ENCODE results near the gene GPC6. TPM values are rescaled to one million over a fixed set of nuclear protein-coding genes. Genes with fewer than 3 reads are reported as not detected.

Gene GPC6
- total RNA-seq, 1 donor from 2014 or later, result 16.1 TPM

- H3K4me3 Mint-ChIP-seq (ENCODE audit: unreplicated experiment), result no peak overlapping the region
- TF ChIP-seq CTCF (IDR thresholded peaks at IDR 0.05; ENCODE audit: unreplicated experiment), result no peak
- H3K36me3 Mint-ChIP-seq (ENCODE audit: low read depth, unreplicated experiment), result no peaks in the 10 kb centered on the region
- peaks cover 3% of the 10 kb centered on the region for H3K27me3 Mint-ChIP-seq (ENCODE audit: unreplicated experiment)
- H3K4me1 Mint-ChIP-seq (ENCODE audit: unreplicated experiment), result no peaks in the 10 kb centered on the region
- no peak for DNase-seq (ENCODE audit: low spot score)
- no peak overlapping the region for H3K27ac Mint-ChIP-seq (ENCODE audit: unreplicated experiment)
- H3K9me3 Mint-ChIP-seq (ENCODE audit: unreplicated experiment), result no peaks in the 10 kb centered on the region
Measured at GRCh38 chr13:94030415-94031119, 804.0 kb downstream of the GPC6 start.

GRCh38 chr13:94031609-94032008 is 805.0 kb downstream of the GPC6 start:
- no peak for DNase-seq (ENCODE audit: low spot score)
- no peaks in the 10 kb centered on the region for H3K36me3 Mint-ChIP-seq (ENCODE audit: low read depth, unreplicated experiment)
- H3K27me3 Mint-ChIP-seq (ENCODE audit: unreplicated experiment), result peaks cover 3% of the 10 kb centered on the region
- TF ChIP-seq CTCF (IDR thresholded peaks at IDR 0.05; ENCODE audit: unreplicated experiment), result no peak
- H3K4me3 Mint-ChIP-seq (ENCODE audit: unreplicated experiment), result no peak overlapping the region
- H3K9me3 Mint-ChIP-seq (ENCODE audit: unreplicated experiment), result no peaks in the 10 kb centered on the region
- H3K4me1 Mint-ChIP-seq (ENCODE audit: unreplicated experiment), result no peaks in the 10 kb centered on the region
- H3K27ac Mint-ChIP-seq (ENCODE audit: unreplicated experiment), result no peak overlapping the region

GRCh38 chr13:94033098-94033497 is 806.5 kb downstream of the GPC6 start:
- Mint-ChIP-seq H3K36me3 (ENCODE audit: low read depth, unreplicated experiment) (no peaks in the 10 kb centered on the region), H3K27me3 (ENCODE audit: unreplicated experiment) (peaks cover 1% of the 10 kb centered on the region), H3K4me1 (ENCODE audit: unreplicated experiment) (no peaks in the 10 kb centered on the region), H3K9me3 (ENCODE audit: unreplicated experiment) (no peaks in the 10 kb centered on the region), H3K4me3 (ENCODE audit: unreplicated experiment) (no peak overlapping the region), H3K27ac (ENCODE audit: unreplicated experiment) (no peak overlapping the region)
- no peak for DNase-seq (ENCODE audit: low spot score)
- TF ChIP-seq CTCF (IDR thresholded peaks at IDR 0.05; ENCODE audit: unreplicated experiment), result no peak

GRCh38 chr13:94033830-94034642 is 807.4 kb downstream of the GPC6 start:
- H3K9me3 Mint-ChIP-seq (ENCODE audit: unreplicated experiment), result no peaks in the 10 kb centered on the region
- DNase-seq (ENCODE audit: low spot score), result no peak
- H3K4me3 Mint-ChIP-seq (ENCODE audit: unreplicated experiment), result no peak overlapping the region
- H3K27ac Mint-ChIP-seq (ENCODE audit: unreplicated experiment), result no peak overlapping the region
- H3K4me1 Mint-ChIP-seq (ENCODE audit: unreplicated experiment), result no peaks in the 10 kb centered on the region
- no peaks in the 10 kb centered on the region for H3K36me3 Mint-ChIP-seq (ENCODE audit: low read depth, unreplicated experiment)
- peaks cover 1% of the 10 kb centered on the region for H3K27me3 Mint-ChIP-seq (ENCODE audit: unreplicated experiment)
- TF ChIP-seq CTCF (IDR thresholded peaks at IDR 0.05; ENCODE audit: unreplicated experiment), result no peak

GRCh38 chr13:94050039-94050438 is 823.4 kb downstream of the GPC6 start:
- no peak for DNase-seq (ENCODE audit: low spot score)
- Mint-ChIP-seq H3K4me1 (ENCODE audit: unreplicated experiment) (no peaks in the 10 kb centered on the region), H3K27ac (ENCODE audit: unreplicated experiment) (no peak overlapping the region), H3K4me3 (ENCODE audit: unreplicated experiment) (no peak overlapping the region), H3K9me3 (ENCODE audit: unreplicated experiment) (no peaks in the 10 kb centered on the region), H3K36me3 (ENCODE audit: low read depth, unreplicated experiment) (no peaks in the 10 kb centered on the region), H3K27me3 (ENCODE audit: unreplicated experiment) (peaks cover 1% of the 10 kb centered on the region)
- no peak for TF ChIP-seq CTCF (IDR thresholded peaks at IDR 0.05; ENCODE audit: unreplicated experiment)

All from endothelial cell (in vitro differentiated cells).